Liver (tissue), 9 donors: ENCODE results near the gene TTF1. TPM values are rescaled to one million over a fixed set of nuclear protein-coding genes. Genes with fewer than 3 reads are reported as not detected.

Experiments
- DNase-seq: peaks from one replicate; pipeline ENCODE4 v3.0.0-alpha.2; 2017; ENCODE audit warnings: low spot score
- H3K27ac ChIP-seq, 2 donors: one replicate each; pipeline ENCODE4 v1.7.0; 2013; ENCODE audit warnings: inconsistent platforms in 2 of 2, low read length in 2 of 2, control low read depth in 1 of 2, low read depth in 1 of 2, mild to moderate bottlenecking in 1 of 2
- H3K27me3 ChIP-seq, 4 donors: one replicate each; pipeline versions ENCODE4 v1.6.1 to v1.7.0; 2013; ENCODE audit warnings: low read length in 3 of 4, inconsistent platforms in 1 of 4, mild to moderate bottlenecking in 1 of 4, moderate library complexity in 1 of 4; ENCODE audit not compliant: control insufficient read depth in 4 of 4, insufficient read depth in 4 of 4
- H3K36me3 ChIP-seq, 4 donors: one replicate each; pipeline versions ENCODE4 v1.6.1 to v1.7.0; 2013; ENCODE audit warnings: low read length in 3 of 4, mild to moderate bottlenecking in 3 of 4, low read depth in 1 of 4, moderate library complexity in 1 of 4; ENCODE audit not compliant: control insufficient read depth in 4 of 4, insufficient read depth in 3 of 4
- H3K4me1 ChIP-seq, 4 donors: one replicate each; pipeline versions ENCODE4 v1.6.1 to v1.7.0; 2013; ENCODE audit warnings: low read length in 3 of 4, mild to moderate bottlenecking in 3 of 4, moderate library complexity in 1 of 4; ENCODE audit not compliant: control insufficient read depth in 4 of 4, insufficient read depth in 4 of 4
- H3K4me3 ChIP-seq, 3 donors: one replicate each; pipeline versions ENCODE4 v1.6.1 to v1.7.0; 2013; ENCODE audit warnings: low read length in 3 of 3, control low read depth in 1 of 3, low read depth in 1 of 3, mild to moderate bottlenecking in 1 of 3
- H3K9ac ChIP-seq, 2 donors: one replicate each; pipeline ENCODE4 v1.7.0; 2013; ENCODE audit warnings: low read length in 2 of 2, mild to moderate bottlenecking in 2 of 2, moderate library complexity in 2 of 2, control low read depth in 1 of 2, low read depth in 1 of 2
- H3K9me3 ChIP-seq, 4 donors: one replicate each; pipeline versions ENCODE4 v1.6.1 to v1.7.0; 2013; ENCODE audit warnings: low read length in 3 of 4; ENCODE audit not compliant: control insufficient read depth in 4 of 4
- ATF3 ChIP-seq: IDR thresholded peaks from 2 replicates; pipeline ENCODE4 v1.6.1; 2016; ENCODE audit warnings: antibody characterized with exemption
- CTCF ChIP-seq: fragments of 150-350 bp; IDR thresholded peaks from 2 replicates; pipeline ENCODE4 v1.5.1; 2017; ENCODE audit warnings: improper control_type of control experiment, low read depth, low read length; ENCODE audit not compliant: missing input control
- EGR1 ChIP-seq, 2 donors: IDR thresholded peaks; 2 replicates each; pipeline ENCODE4 v1.6.1; 2016 to 2018; ENCODE audit warnings: antibody characterized with exemption in 2 of 2, low read depth in 2 of 2
- FOXA1 ChIP-seq: IDR thresholded peaks from 2 replicates; pipeline ENCODE4 v1.6.1; 2016; ENCODE audit warnings: antibody characterized with exemption
- GABPA ChIP-seq, 2 donors: IDR thresholded peaks in 1 of 2; conservative IDR thresholded peaks in 1 of 2; 2 replicates each; pipeline ENCODE4 v1.6.1; 2016; ENCODE audit warnings: antibody characterized with exemption in 2 of 2, mild to moderate bottlenecking in 1 of 2, moderate library complexity in 1 of 2
- HNF4A ChIP-seq, 2 donors: conservative IDR thresholded peaks; 2 replicates each; pipeline ENCODE4 v1.6.1; 2016; ENCODE audit warnings: antibody characterized with exemption in 2 of 2, mild to moderate bottlenecking in 2 of 2
- JUND ChIP-seq, 2 donors: IDR thresholded peaks; 2 replicates each; pipeline ENCODE4 v1.6.1; 2016; ENCODE audit warnings: antibody characterized with exemption in 2 of 2
- MAX ChIP-seq: IDR thresholded peaks from 2 replicates; pipeline ENCODE4 v1.6.1; 2016; ENCODE audit warnings: antibody characterized with exemption
- NR2F2 ChIP-seq: IDR thresholded peaks from 2 replicates; pipeline ENCODE4 v1.6.1; 2016; ENCODE audit warnings: antibody characterized with exemption
- RAD21 ChIP-seq, 2 donors: IDR thresholded peaks; 2 replicates each; pipeline ENCODE4 v1.6.1; 2016; ENCODE audit warnings: antibody characterized with exemption in 2 of 2, mild to moderate bottlenecking in 2 of 2
- RXRA ChIP-seq, 2 donors: IDR thresholded peaks; 2 replicates each; pipeline ENCODE4 v1.6.1; 2017 to 2018; ENCODE audit warnings: antibody characterized with exemption in 2 of 2, mild to moderate bottlenecking in 1 of 2
- TAF1 ChIP-seq: conservative IDR thresholded peaks from 2 replicates; pipeline ENCODE4 v1.6.1; 2016; ENCODE audit warnings: antibody characterized with exemption, mild to moderate bottlenecking
- YY1 ChIP-seq: IDR thresholded peaks from 2 replicates; pipeline ENCODE4 v1.6.1; 2016; ENCODE audit warnings: antibody characterized with exemption, mild to moderate bottlenecking
- WGBS: extraction: QIAGEN DNeasy Blood & Tissue Kit; methylation state at CpG from one replicate; pipeline ENCODE4 v1.1.7; 2013; 5-methylcytosine and 5-hydroxymethylcytosine counted together
- polyA plus RNA-seq, 2 donors: library from polyadenylated mRNA; stranded (reverse) in 1 of 2; unstranded in 1 of 2; fragments of 200-250 nt in 1 of 2; fragments of >200 nt in 1 of 2; fragmentation: Nextera tagmentation in 1 of 2; extraction: Ambion mirVana in 1 of 2; gene quantifications; one replicate each; pipeline versions ENCODE4 v1.2.1 to v1.2.3, GENCODE V29; 2013 to 2015
- total RNA-seq, 2 donors: library from RNA; depleted of rRNA; stranded (reverse); fragments of >200 nt; gene quantifications; one replicate each; pipeline ENCODE4 v1.2.3, GENCODE V29; 2014
- TF ChIP-seq, protein P1 (sequence below): IDR thresholded peaks from 2 replicates; pipeline ENCODE4 v1.6.1; 2016; ENCODE audit warnings: antibody characterized with exemption, mild to moderate bottlenecking
- TF ChIP-seq, protein P2 (sequence below): IDR thresholded peaks from 2 replicates; pipeline ENCODE4 v1.6.1; 2016; ENCODE audit warnings: antibody characterized with exemption
- donor health status: healthy.
- donor health status: healthy.
- donor health status: healthy.
- donor health status: healthy.
- donor health status: healthy.

TTF1 gene
- total and polyA plus RNA-seq, 4 donors, result 1.9 to 6.1 (median 2.6) TPM

- TF ChIP-seq, protein P1, sequence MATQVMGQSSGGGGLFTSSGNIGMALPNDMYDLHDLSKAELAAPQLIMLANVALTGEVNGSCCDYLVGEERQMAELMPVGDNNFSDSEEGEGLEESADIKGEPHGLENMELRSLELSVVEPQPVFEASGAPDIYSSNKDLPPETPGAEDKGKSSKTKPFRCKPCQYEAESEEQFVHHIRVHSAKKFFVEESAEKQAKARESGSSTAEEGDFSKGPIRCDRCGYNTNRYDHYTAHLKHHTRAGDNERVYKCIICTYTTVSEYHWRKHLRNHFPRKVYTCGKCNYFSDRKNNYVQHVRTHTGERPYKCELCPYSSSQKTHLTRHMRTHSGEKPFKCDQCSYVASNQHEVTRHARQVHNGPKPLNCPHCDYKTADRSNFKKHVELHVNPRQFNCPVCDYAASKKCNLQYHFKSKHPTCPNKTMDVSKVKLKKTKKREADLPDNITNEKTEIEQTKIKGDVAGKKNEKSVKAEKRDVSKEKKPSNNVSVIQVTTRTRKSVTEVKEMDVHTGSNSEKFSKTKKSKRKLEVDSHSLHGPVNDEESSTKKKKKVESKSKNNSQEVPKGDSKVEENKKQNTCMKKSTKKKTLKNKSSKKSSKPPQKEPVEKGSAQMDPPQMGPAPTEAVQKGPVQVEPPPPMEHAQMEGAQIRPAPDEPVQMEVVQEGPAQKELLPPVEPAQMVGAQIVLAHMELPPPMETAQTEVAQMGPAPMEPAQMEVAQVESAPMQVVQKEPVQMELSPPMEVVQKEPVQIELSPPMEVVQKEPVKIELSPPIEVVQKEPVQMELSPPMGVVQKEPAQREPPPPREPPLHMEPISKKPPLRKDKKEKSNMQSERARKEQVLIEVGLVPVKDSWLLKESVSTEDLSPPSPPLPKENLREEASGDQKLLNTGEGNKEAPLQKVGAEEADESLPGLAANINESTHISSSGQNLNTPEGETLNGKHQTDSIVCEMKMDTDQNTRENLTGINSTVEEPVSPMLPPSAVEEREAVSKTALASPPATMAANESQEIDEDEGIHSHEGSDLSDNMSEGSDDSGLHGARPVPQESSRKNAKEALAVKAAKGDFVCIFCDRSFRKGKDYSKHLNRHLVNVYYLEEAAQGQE, result no peak
- TF ChIP-seq FOXA1, result no peak
These were observed 41.3 kb upstream of the TTF1 start (continued) for GRCh38 chr9:132447902-132448301.

GRCh38 chr9:132447346-132447745 is 40.7 kb upstream of the TTF1 start:
- H3K9me3 ChIP-seq, result no peaks in the 10 kb centered on the region
- no peak overlapping the region for H3K9ac ChIP-seq
- WGBS, result 62% methylated on average over 20 of the region's 20 CpGs
- H3K4me3 ChIP-seq, result no peak overlapping the region
- no peak overlapping the region for H3K27ac ChIP-seq
- no peaks in the 10 kb centered on the region for H3K4me1 ChIP-seq
- peaks cover 0 to 16% (median under 1%) of the 10 kb centered on the region in 4 donors for H3K27me3 ChIP-seq
- TF ChIP-seq TAF1, result no peak
- no peak for TF ChIP-seq JUND (IDR thresholded peaks at IDR 0.05)
- no peak for TF ChIP-seq GABPA (IDR thresholded peaks at IDR 0.05 in 1 of 2, conservative IDR thresholded peaks at IDR 0.05 in 1 of 2)
- TF ChIP-seq, protein P2, sequence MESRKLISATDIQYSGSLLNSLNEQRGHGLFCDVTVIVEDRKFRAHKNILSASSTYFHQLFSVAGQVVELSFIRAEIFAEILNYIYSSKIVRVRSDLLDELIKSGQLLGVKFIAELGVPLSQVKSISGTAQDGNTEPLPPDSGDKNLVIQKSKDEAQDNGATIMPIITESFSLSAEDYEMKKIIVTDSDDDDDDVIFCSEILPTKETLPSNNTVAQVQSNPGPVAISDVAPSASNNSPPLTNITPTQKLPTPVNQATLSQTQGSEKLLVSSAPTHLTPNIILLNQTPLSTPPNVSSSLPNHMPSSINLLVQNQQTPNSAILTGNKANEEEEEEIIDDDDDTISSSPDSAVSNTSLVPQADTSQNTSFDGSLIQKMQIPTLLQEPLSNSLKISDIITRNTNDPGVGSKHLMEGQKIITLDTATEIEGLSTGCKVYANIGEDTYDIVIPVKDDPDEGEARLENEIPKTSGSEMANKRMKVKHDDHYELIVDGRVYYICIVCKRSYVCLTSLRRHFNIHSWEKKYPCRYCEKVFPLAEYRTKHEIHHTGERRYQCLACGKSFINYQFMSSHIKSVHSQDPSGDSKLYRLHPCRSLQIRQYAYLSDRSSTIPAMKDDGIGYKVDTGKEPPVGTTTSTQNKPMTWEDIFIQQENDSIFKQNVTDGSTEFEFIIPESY, result no peak
- TF ChIP-seq ATF3, result no peak
- TF ChIP-seq RAD21 (IDR thresholded peaks at IDR 0.05), result no peak
- no peak for TF ChIP-seq NR2F2
- no peak for TF ChIP-seq CTCF
- no peak for TF ChIP-seq HNF4A (conservative IDR thresholded peaks at IDR 0.05)
- TF ChIP-seq, protein P1, result no peak
- no peak for TF ChIP-seq YY1
- TF ChIP-seq RXRA (IDR thresholded peaks at IDR 0.05), result no peak
- TF ChIP-seq MAX, result no peak
- TF ChIP-seq EGR1 (IDR thresholded peaks at IDR 0.05; ENCODE audit: low read depth in 2 of 2), result no peak
- no peak for TF ChIP-seq FOXA1
- no peaks in the 10 kb centered on the region for H3K36me3 ChIP-seq
- DNase-seq, result no peak
